SK-N-SH treated with all-trans-retinoic acid at 6 μM for 48 hours (cell line): ENCODE results near the gene TGDS.

ENCODE experiments used
- ARNTL ChIP-seq: fragments of 450-650 bp; formaldehyde crosslinking; IDR thresholded peaks from 2 replicates; pipeline ENCODE4 v1.5.0; 2020; ENCODE audit warnings: low read depth, mild to moderate bottlenecking, moderate library complexity, borderline replicate concordance
- CREB5 ChIP-seq: fragments of 250-450 bp; sonication (Bioruptor Pico); IDR thresholded peaks from 2 replicates; pipeline ENCODE4 v1.5.1; 2020; ENCODE audit warnings: low read depth, mild to moderate bottlenecking, moderate library complexity
- CSDC2 ChIP-seq: fragments of 250-450 bp; sonication (Bioruptor Pico); IDR thresholded peaks from 2 replicates; pipeline ENCODE4 v1.5.0; 2020; ENCODE audit warnings: mild to moderate bottlenecking, moderate library complexity
- ESRRG ChIP-seq: fragments of 250-450 bp; sonication (Bioruptor Pico); IDR thresholded peaks from 2 replicates; pipeline ENCODE4 v1.6.1; 2021; ENCODE audit warnings: mild to moderate bottlenecking
- PATZ1 ChIP-seq: fragments of 250-450 bp; sonication (Bioruptor Pico); IDR thresholded peaks from 2 replicates; pipeline ENCODE4 v1.8.0; 2020; ENCODE audit warnings: mild to moderate bottlenecking, moderate library complexity, borderline replicate concordance
- POU6F1 ChIP-seq: fragments of 250-450 bp; sonication (Bioruptor Pico); IDR thresholded peaks from 2 replicates; pipeline ENCODE4 v1.8.0; 2021; ENCODE audit warnings: low read depth, mild to moderate bottlenecking, moderate library complexity, borderline replicate concordance
- RARB ChIP-seq: fragments of 250-450 bp; sonication (Bioruptor Pico); IDR thresholded peaks from 2 replicates; pipeline ENCODE4 v1.8.0; 2021; ENCODE audit warnings: mild to moderate bottlenecking, moderate library complexity
- SNAI2 ChIP-seq: fragments of 250-450 bp; sonication (Bioruptor Pico); IDR thresholded peaks from 2 replicates; pipeline ENCODE4 v1.5.0; 2020; ENCODE audit warnings: mild to moderate bottlenecking, moderate library complexity
- TOX ChIP-seq: fragments of 250-450 bp; sonication (Bioruptor Pico); IDR thresholded peaks from 2 replicates; pipeline ENCODE4 v1.8.0; 2021; ENCODE audit warnings: mild to moderate bottlenecking, moderate library complexity, borderline replicate concordance
- TSHZ2 ChIP-seq: fragments of 250-450 bp; sonication (Bioruptor Pico); IDR thresholded peaks from 2 replicates; pipeline ENCODE4 v1.5.0; 2020; ENCODE audit warnings: mild to moderate bottlenecking, moderate library complexity
- ZC3H10 ChIP-seq: fragments of 250-450 bp; sonication (Bioruptor Pico); IDR thresholded peaks from 2 replicates; pipeline ENCODE4 v1.5.1; 2021; ENCODE audit warnings: mild to moderate bottlenecking, moderate library complexity
- ZNF565 ChIP-seq: fragments of 450-650 bp; formaldehyde crosslinking; conservative IDR thresholded peaks from 2 replicates; pipeline ENCODE4 v1.5.0; 2020; ENCODE audit warnings: low read depth, mild to moderate bottlenecking, moderate library complexity
- ZNF8 ChIP-seq: fragments of 450-650 bp; formaldehyde crosslinking; IDR thresholded peaks from 2 replicates; pipeline ENCODE4 v1.5.0; 2020; ENCODE audit warnings: mild to moderate bottlenecking, moderate library complexity

- TF ChIP-seq ZNF8 = no peak
- no peak for TF ChIP-seq CREB5 (CRISPR knock-in tag)
- TF ChIP-seq RARB (CRISPR knock-in tag) = no peak
- TF ChIP-seq ZC3H10 (CRISPR knock-in tag) = no peak
- TF ChIP-seq ARNTL = no peak
- TF ChIP-seq SNAI2 (CRISPR knock-in tag) = no peak
- TF ChIP-seq PATZ1 = no peak
- no peak for TF ChIP-seq ESRRG
- TF ChIP-seq CSDC2 (CRISPR knock-in tag) = no peak
- no peak for TF ChIP-seq TSHZ2 (CRISPR knock-in tag)
- no peak for TF ChIP-seq ZNF565 (CRISPR knock-in tag)
- TF ChIP-seq TOX = no peak
- TF ChIP-seq POU6F1 (CRISPR knock-in tag) = no peak
Observed at GRCh38 chr13:94620286-94620896, 24.4 kb upstream of the TGDS start.
